Activated effector memory CD4-positive, alpha-beta T cell treated with anti-CD3 and anti-CD28 coated beads, Interleukin-2, amount 50 U/mL, for 16 hours (primary cell): ENCODE data around the gene ZMIZ1.

ENCODE experiments used
- DNase-seq: peaks from one replicate; pipeline ENCODE4 v3.0.0-alpha.2; 2020

ZMIZ1 gene

GRCh38 chr10:79238606-79239005, 169.8 kb downstream of the ZMIZ1 start:
- DNase-seq = no peak

GRCh38 chr10:79239275-79239779, 170.6 kb downstream of the ZMIZ1 start:
- no peak for DNase-seq

- DNase-seq = no peak
Measured at GRCh38 chr10:79239924-79240581, 171.3 kb downstream of the ZMIZ1 start.

GRCh38 chr10:79241629-79241989, 172.8 kb downstream of the ZMIZ1 start:
- no peak for DNase-seq

- DNase-seq = peak; percentile 80
Measured at GRCh38 chr10:79241990-79242619, 173.3 kb downstream of the ZMIZ1 start.

- peak; percentile 84 for DNase-seq
Measured at GRCh38 chr10:79242620-79243152, 173.9 kb downstream of the ZMIZ1 start.

GRCh38 chr10:79243181-79244067, 174.7 kb downstream of the ZMIZ1 start:
- peak; percentile 88 for DNase-seq

- no peak for DNase-seq
Measured at GRCh38 chr10:79244068-79244442, 175.3 kb downstream of the ZMIZ1 start.

GRCh38 chr10:79244841-79245504, 176.2 kb downstream of the ZMIZ1 start:
- DNase-seq = no peak

GRCh38 chr10:79245539-79246208, 176.9 kb downstream of the ZMIZ1 start:
- no peak for DNase-seq

- DNase-seq = no peak
Measured at GRCh38 chr10:79246209-79246581, 177.4 kb downstream of the ZMIZ1 start.

GRCh38 chr10:79246606-79247275, 178.0 kb downstream of the ZMIZ1 start:
- DNase-seq = no peak

- no peak for DNase-seq
Measured at GRCh38 chr10:79247373-79248137, 178.8 kb downstream of the ZMIZ1 start.

- DNase-seq = no peak
Measured at GRCh38 chr10:79248341-79249185, 179.8 kb downstream of the ZMIZ1 start.

GRCh38 chr10:79249186-79250121, 180.7 kb downstream of the ZMIZ1 start:
- no peak for DNase-seq

GRCh38 chr10:79250259-79250658, 181.5 kb downstream of the ZMIZ1 start:
- DNase-seq = no peak

GRCh38 chr10:79252450-79252849, 183.7 kb downstream of the ZMIZ1 start:
- DNase-seq = no peak

GRCh38 chr10:79252971-79253370, 184.2 kb downstream of the ZMIZ1 start:
- DNase-seq = no peak

- DNase-seq = no peak
Measured at GRCh38 chr10:79253704-79254103, 184.9 kb downstream of the ZMIZ1 start.
